Trophoblast cell (in vitro differentiated cells and primary cell): ENCODE data around the gene RHOT2.

Experiments
- DNase-seq, 2 donors: peaks; one replicate each; pipeline ENCODE4 v3.0.0-alpha.2; 2016
- H2AFZ ChIP-seq: 2 replicates; pipeline ENCODE4 v1.6.1; 2013; ENCODE audit warnings: low read length, moderate library complexity, mild to moderate bottlenecking; ENCODE audit not compliant: insufficient read depth, poor library complexity
- H2AK5ac ChIP-seq: 2 replicates; pipeline ENCODE4 v1.6.1; 2013; ENCODE audit warnings: mild to moderate bottlenecking, low read length
- H2BK120ac ChIP-seq: 2 replicates; pipeline ENCODE4 v1.6.1; 2013; ENCODE audit warnings: low read length, mild to moderate bottlenecking, moderate library complexity; ENCODE audit not compliant: insufficient read depth, poor library complexity
- H2BK12ac ChIP-seq: 2 replicates; pipeline ENCODE4 v1.6.1; 2013; ENCODE audit warnings: mild to moderate bottlenecking, low read length, moderate library complexity
- H2BK5ac ChIP-seq: 2 replicates; pipeline ENCODE4 v1.6.1; 2013; ENCODE audit warnings: low read length, low read depth, moderate library complexity, mild to moderate bottlenecking; ENCODE audit not compliant: poor library complexity
- H3K14ac ChIP-seq: 2 replicates; pipeline ENCODE4 v1.6.1; 2013; ENCODE audit warnings: mild to moderate bottlenecking, low read length
- H3K18ac ChIP-seq: 2 replicates; pipeline ENCODE4 v1.6.1; 2013; ENCODE audit warnings: mild to moderate bottlenecking, low read length
- H3K23ac ChIP-seq: 2 replicates; pipeline ENCODE4 v1.6.1; 2013; ENCODE audit warnings: low read length
- H3K27ac ChIP-seq: 2 replicates; pipeline ENCODE4 v1.5.1; 2013; ENCODE audit warnings: low read depth, mild to moderate bottlenecking, inconsistent platforms, low read length, moderate library complexity
- H3K27me3 ChIP-seq: 2 replicates; pipeline ENCODE4 v1.6.1; 2013; ENCODE audit warnings: inconsistent platforms, mild to moderate bottlenecking, low read length, moderate library complexity; ENCODE audit not compliant: insufficient read depth
- H3K36me3 ChIP-seq, 2 experiments: 1 replicate in 1 of 2; 2 replicates in 1 of 2; pipeline ENCODE4 v1.6.1; 2013; ENCODE audit warnings: low read length in 2 of 2, mild to moderate bottlenecking in 2 of 2, moderate library complexity in 1 of 2; ENCODE audit not compliant: insufficient read depth in 2 of 2, control insufficient read depth in 1 of 2
- H3K4ac ChIP-seq: 2 replicates; pipeline ENCODE4 v1.6.1; 2013; ENCODE audit warnings: low read depth, mild to moderate bottlenecking, low read length, moderate library complexity
- H3K4me1 ChIP-seq, 2 experiments: 1 replicate in 1 of 2; 2 replicates in 1 of 2; pipeline ENCODE4 v1.6.1; 2013; ENCODE audit warnings: low read length in 2 of 2, mild to moderate bottlenecking in 2 of 2, moderate library complexity in 1 of 2; ENCODE audit not compliant: insufficient read depth in 2 of 2, control insufficient read depth in 1 of 2
- H3K4me2 ChIP-seq: 2 replicates; pipeline ENCODE4 v1.6.1; 2013; ENCODE audit warnings: inconsistent platforms, mild to moderate bottlenecking, low read length, moderate library complexity
- H3K4me3 ChIP-seq: 2 replicates; pipeline ENCODE4 v1.5.1; 2013; ENCODE audit warnings: mild to moderate bottlenecking, low read depth, low read length, inconsistent platforms
- H3K79me1 ChIP-seq: one replicate; pipeline ENCODE4 v1.6.1; 2013; ENCODE audit warnings: low read length
- H3K79me2 ChIP-seq: 2 replicates; pipeline ENCODE4 v1.6.1; 2013; ENCODE audit warnings: low read length, mild to moderate bottlenecking; ENCODE audit not compliant: control insufficient read depth, insufficient read depth, poor library complexity
- H3K9ac ChIP-seq: 2 replicates; pipeline ENCODE4 v1.6.1; 2013; ENCODE audit warnings: mild to moderate bottlenecking, low read length
- H3K9me3 ChIP-seq: 2 replicates; pipeline ENCODE4 v1.6.1; 2013; ENCODE audit warnings: low read depth, mild to moderate bottlenecking, control low read depth, inconsistent platforms, low read length; ENCODE audit not compliant: insufficient read depth
- H4K12ac ChIP-seq: 2 replicates; pipeline ENCODE4 v1.6.1; 2013; ENCODE audit warnings: low read depth, mild to moderate bottlenecking, low read length, moderate library complexity
- H4K8ac ChIP-seq: 2 replicates; pipeline ENCODE4 v1.6.1; 2013; ENCODE audit warnings: low read depth, mild to moderate bottlenecking, low read length, moderate library complexity
- H4K91ac ChIP-seq: one replicate; pipeline ENCODE4 v1.6.1; 2013; ENCODE audit warnings: low read depth, mild to moderate bottlenecking, low read length, moderate library complexity
- WGBS: extraction: QIAGEN DNeasy Blood & Tissue Kit; methylation state at CpG from one replicate; pipeline ENCODE4 v1.1.7; 2013; ENCODE audit warnings: missing lambda C conversion rate; ENCODE audit not compliant: insufficient read length, insufficient coverage; ENCODE audit errors: extremely low coverage; 5-methylcytosine and 5-hydroxymethylcytosine counted together

RHOT2 gene

DNA sequence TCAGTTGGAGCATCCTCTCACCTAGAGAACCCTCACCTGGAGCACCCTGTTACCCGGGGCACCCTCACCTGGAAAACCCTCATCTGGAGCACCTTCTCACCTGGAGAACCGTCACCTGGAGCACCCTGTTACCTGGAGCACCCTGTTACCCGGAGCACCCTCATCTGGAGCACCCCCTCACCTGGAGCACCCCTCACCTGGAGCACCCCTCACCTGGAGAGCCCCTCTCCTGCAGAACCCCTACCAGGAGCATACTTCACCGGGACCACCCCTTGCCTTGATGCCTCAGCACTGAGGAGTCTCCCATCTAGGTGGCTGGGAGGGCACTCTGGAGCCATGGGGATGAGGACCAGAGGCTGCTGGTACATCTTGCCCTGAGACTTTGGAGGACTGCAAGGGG is 41.0 kb downstream of the RHOT2 start:
- no CpG with 5 or more reads among the region's 4 CpGs for WGBS
- H2BK12ac ChIP-seq: no peak overlapping the region

DNA sequence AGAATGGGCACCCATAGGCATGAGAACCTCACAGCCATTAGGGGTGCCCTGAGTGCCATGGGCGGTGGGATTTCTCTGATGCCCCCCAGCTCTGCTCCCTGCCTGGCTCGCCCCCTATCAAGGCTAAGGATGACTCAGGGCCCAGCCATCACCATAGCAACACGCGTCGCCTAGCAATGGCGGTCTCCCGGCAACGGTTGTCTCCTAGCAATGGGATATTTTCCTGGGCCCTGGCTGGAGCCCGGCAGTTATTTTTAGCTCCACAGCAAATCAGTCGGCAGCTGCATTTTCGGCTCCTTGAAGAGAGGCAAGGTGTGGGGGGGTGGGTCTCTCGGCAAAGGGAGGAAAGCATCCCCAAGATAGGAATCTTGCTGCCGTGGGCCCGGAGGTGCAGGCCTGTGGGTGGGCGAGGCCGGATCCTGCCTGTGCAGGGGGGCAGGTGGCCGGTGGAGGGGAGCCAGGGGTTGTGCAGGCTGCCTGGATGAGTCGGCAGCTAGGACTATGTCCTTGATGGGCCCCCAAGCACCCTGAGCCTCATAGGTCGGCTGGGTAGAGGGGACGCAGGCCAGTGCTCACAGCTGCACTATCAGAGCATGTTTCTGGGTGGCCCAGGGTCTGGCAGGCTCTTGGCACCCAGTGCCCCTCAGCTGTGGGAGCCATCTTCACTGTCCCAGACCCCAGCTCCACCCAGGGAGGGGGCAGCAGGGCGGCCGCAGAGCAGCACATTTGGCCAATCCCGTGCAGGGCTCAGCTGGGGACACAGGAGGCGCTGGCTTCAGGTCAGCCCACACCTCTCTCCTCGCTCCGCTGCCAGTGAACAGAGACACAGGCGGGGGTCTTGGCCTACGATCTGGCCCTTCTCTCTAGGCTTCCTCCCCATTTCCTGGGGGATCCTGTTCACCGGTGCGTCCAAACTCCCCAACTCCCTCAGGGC is 41.9 kb downstream of the RHOT2 start:
- Histone ChIP-seq H2BK120ac (no peak overlapping the region), H3K4me1 (peaks cover 12 to 13% of the 10 kb centered on the region in 2 experiments), H3K27me3 (peaks cover 20% of the 10 kb centered on the region), H3K36me3 (no peaks in the 10 kb centered on the region), H2BK5ac (no peak overlapping the region), H2AK5ac (no peak overlapping the region), H3K27ac (no peak overlapping the region), H3K14ac (no peak overlapping the region), H4K91ac (no peak overlapping the region), H3K4me2 (no peak overlapping the region), H2BK12ac (no peak overlapping the region), H2AFZ (no peak overlapping the region), H4K8ac (no peak overlapping the region), H3K18ac (no peak overlapping the region), H3K4me3 (no peak overlapping the region), H3K79me2 (no peaks in the 10 kb centered on the region), H3K4ac (no peak overlapping the region), H3K9me3 (peaks cover 12% of the 10 kb centered on the region), H3K79me1 (peaks cover 2% of the 10 kb centered on the region), H3K9ac (no peak overlapping the region), H3K23ac (no peak overlapping the region), H4K12ac (no peak overlapping the region)
- WGBS: no CpG with 5 or more reads among the region's 30 CpGs
- DNase-seq: peak; percentile 71 to 72

More for the DNA sequence above, 41.0 kb downstream of the RHOT2 start:
- H3K27ac ChIP-seq: no peak overlapping the region
- H2BK120ac ChIP-seq: no peak overlapping the region
- H4K12ac ChIP-seq: no peak overlapping the region
- no peak overlapping the region for H3K18ac ChIP-seq
- no peak overlapping the region for H3K23ac ChIP-seq
- no peaks in the 10 kb centered on the region for H3K79me2 ChIP-seq
- H3K4me1 ChIP-seq: peaks cover 4 to 5% of the 10 kb centered on the region in 2 experiments
- no peak overlapping the region for H3K4me3 ChIP-seq
- H2AFZ ChIP-seq: no peak overlapping the region
- no peak overlapping the region for H3K14ac ChIP-seq
- no peak for DNase-seq
- no peaks in the 10 kb centered on the region for H3K79me1 ChIP-seq
- H3K27me3 ChIP-seq: peaks cover 28% of the 10 kb centered on the region
- peaks cover 7% of the 10 kb centered on the region for H3K9me3 ChIP-seq
- H3K4ac ChIP-seq: no peak overlapping the region
- no peak overlapping the region for H2AK5ac ChIP-seq
- no peaks in the 10 kb centered on the region for H3K36me3 ChIP-seq
- no peak overlapping the region for H4K8ac ChIP-seq
- H3K4me2 ChIP-seq: no peak overlapping the region
- H2BK5ac ChIP-seq: no peak overlapping the region
- H4K91ac ChIP-seq: no peak overlapping the region
- no peak overlapping the region for H3K9ac ChIP-seq

- no peak for DNase-seq
- H3K4me1 ChIP-seq: peaks cover 15 to 16% of the 10 kb centered on the region in 2 experiments
- no peak overlapping the region for H2AFZ ChIP-seq
- no peak overlapping the region for H3K4me2 ChIP-seq
- no peak overlapping the region for H4K8ac ChIP-seq
- H3K23ac ChIP-seq: no peak overlapping the region
- H4K91ac ChIP-seq: no peak overlapping the region
- H3K14ac ChIP-seq: no peak overlapping the region
- peaks cover 12% of the 10 kb centered on the region for H3K9me3 ChIP-seq
- peaks cover 21% of the 10 kb centered on the region for H3K27me3 ChIP-seq
- H2BK12ac ChIP-seq: no peak overlapping the region
- no peaks in the 10 kb centered on the region for H3K79me2 ChIP-seq
- WGBS: no CpG with 5 or more reads among the region's 21 CpGs
- H3K36me3 ChIP-seq: no peaks in the 10 kb centered on the region
- H4K12ac ChIP-seq: no peak overlapping the region
- H3K79me1 ChIP-seq: peaks cover 2% of the 10 kb centered on the region
- H3K4ac ChIP-seq: no peak overlapping the region
- no peak overlapping the region for H3K27ac ChIP-seq
- no peak overlapping the region for H3K18ac ChIP-seq
- no peak overlapping the region for H2BK120ac ChIP-seq
- no peak overlapping the region for H3K9ac ChIP-seq
- no peak overlapping the region for H2AK5ac ChIP-seq
- H2BK5ac ChIP-seq: no peak overlapping the region
- no peak overlapping the region for H3K4me3 ChIP-seq
Measured at GRCh38 chr16:710500-711075, 42.7 kb downstream of the RHOT2 start.

DNA sequence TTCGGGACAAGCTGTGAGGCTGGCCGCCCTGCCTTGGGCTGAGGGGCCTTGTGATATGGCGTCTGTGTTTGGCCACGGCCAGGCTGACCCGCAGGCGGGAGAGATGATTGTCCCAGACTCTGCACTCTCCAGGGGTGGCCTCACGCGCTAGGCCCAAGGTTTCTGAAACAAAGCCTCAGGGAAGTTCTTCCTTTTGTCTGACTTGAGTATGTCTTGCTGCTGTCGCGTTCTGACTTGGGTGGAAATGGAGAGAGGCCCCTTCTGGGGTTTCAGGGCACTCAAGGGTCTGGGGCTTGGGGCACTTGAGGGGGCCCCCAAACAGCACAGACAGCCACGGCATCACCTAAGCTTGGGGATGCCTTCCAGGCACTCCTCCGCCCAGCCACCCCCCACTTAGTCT is 43.2 kb downstream of the RHOT2 start:
- Histone ChIP-seq H3K27me3 (peaks cover 24% of the 10 kb centered on the region), H3K36me3 (no peaks in the 10 kb centered on the region), H3K79me1 (peaks cover 2% of the 10 kb centered on the region), H2BK5ac (no peak overlapping the region), H2AK5ac (no peak overlapping the region), H4K8ac (no peak overlapping the region), H3K4me1 (peaks cover 18 to 19% of the 10 kb centered on the region in 2 experiments), H4K12ac (no peak overlapping the region), H2BK12ac (no peak overlapping the region), H3K9me3 (peaks cover 12% of the 10 kb centered on the region), H3K14ac (no peak overlapping the region), H3K4me3 (no peak overlapping the region), H2AFZ (no peak overlapping the region), H3K18ac (no peak overlapping the region), H3K23ac (no peak overlapping the region), H3K4me2 (no peak overlapping the region), H4K91ac (no peak overlapping the region), H3K9ac (no peak overlapping the region), H3K4ac (no peak overlapping the region), H3K79me2 (no peaks in the 10 kb centered on the region), H2BK120ac (no peak overlapping the region), H3K27ac (no peak overlapping the region)
- no peak for DNase-seq
- no CpG with 5 or more reads among the region's 12 CpGs for WGBS
